T-helper 17 cell (primary cell): ENCODE measurements around the gene TMEM50A. TPM values are rescaled to one million over a fixed set of nuclear protein-coding genes. Genes with fewer than 3 reads are reported as not detected.
"Not testable (repeated sequence)": the region's sequence is repeated elsewhere in the genome, so short reads cannot be mapped to it uniquely, and the experiment has no call there.

ENCODE experiments used
- ATAC-seq: fragments of 150-1000 bp; cut with Tn5 transposase; 2 replicates; pipeline ENCODE4 v1.10.0; 2021; ENCODE audit warnings: mild to moderate bottlenecking, moderate library complexity
- DNase-seq, 3 donors: peaks; one replicate each; pipeline versions ENCODE4 v3.0.0 to v3.0.0-alpha.2; 2020 to 2021
- H3K9me3 ChIP-seq: one replicate; pipeline ENCODE4 v1.7.0; 2013; ENCODE audit warnings: low read length, mild to moderate bottlenecking; ENCODE audit not compliant: control insufficient read depth, poor library complexity, severe bottlenecking
- H3K27ac Mint-ChIP-seq: one replicate; pipeline ENCODE4 v1.8.0; 2022; ENCODE audit warnings: mild to moderate bottlenecking, moderate library complexity, mixed read lengths
- H3K27me3 Mint-ChIP-seq: one replicate; pipeline ENCODE4 v1.8.0; 2022; ENCODE audit warnings: mixed read lengths
- H3K36me3 Mint-ChIP-seq: one replicate; pipeline ENCODE4 v1.8.0; 2022; ENCODE audit warnings: low read depth, mixed read lengths
- H3K4me1 Mint-ChIP-seq: one replicate; pipeline ENCODE4 v1.8.0; 2022; ENCODE audit warnings: mild to moderate bottlenecking, mixed read lengths
- H3K4me3 Mint-ChIP-seq: one replicate; pipeline ENCODE4 v1.8.0; 2022; ENCODE audit warnings: mild to moderate bottlenecking, moderate library complexity, mixed read lengths
- total RNA-seq, 4 donors: library from RNA in 2 of 4; stranded (reverse) in 2 of 4; gene quantifications; one replicate each; pipeline ENCODE4 v1.2.3 and lab custom pipeline; 2022 to 2026

Gene TMEM50A
- total RNA-seq (100 to 1,000 TPM in 1 of 2 donors, 10 to 100 TPM in 1; 99.8 to 144 TPM), total RNA-seq (lab: John Stamatoyannopoulos, UW) (89.8 to 125 reads per million in 2 donors)

DNA sequence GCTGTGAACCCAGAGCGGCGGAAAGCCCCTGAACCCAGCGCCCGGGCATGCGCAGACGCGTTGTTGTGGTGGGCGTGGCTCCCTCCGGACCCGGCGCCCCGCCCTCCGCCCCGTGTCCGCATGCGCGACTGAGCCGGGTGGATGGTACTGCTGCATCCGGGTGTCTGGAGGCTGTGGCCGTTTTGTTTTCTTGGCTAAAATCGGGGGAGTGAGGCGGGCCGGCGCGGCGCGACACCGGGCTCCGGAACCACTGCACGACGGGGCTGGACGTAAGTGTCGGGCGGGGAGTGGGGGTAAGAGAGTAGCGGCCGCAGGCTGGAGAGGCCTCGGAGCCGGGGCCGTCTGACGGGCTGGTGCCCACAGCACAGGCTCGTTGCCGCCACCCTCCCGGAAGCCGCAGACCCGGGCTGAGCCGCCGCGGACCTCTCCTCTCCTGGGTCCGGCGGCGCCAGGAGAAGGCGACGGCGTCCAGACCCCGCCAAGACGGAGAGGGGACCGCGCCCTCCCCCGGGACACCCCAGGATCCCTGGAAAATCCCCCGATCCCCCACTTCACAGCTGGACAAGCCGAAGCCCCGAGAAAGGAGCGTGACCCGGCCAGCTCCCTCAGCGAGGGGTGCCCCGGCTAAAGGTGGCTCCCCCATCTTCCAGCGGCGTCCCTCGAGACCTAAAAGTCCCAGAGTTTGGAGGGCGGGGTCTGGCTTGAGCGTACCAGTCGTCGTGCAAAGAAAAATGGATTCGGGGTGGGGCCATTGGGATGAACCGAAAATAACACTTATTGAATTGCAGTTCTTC, at the start of gene TMEM50A:
TSS of gene TMEM50A (plus strand) at position 147 of the 794 bp plus-strand sequence. CDS start 2,153 bp downstream, outside the sequence.
- Mint-ChIP-seq H3K4me3 (peak within 1 kb of the TSS; percentile 95), H3K36me3 (no peaks in the 10 kb centered on the region), H3K4me1 (peaks cover 24% of the 10 kb centered on the region), H3K27me3 (no peaks in the 10 kb centered on the region), H3K27ac (peak within 1 kb of the TSS; percentile 95)
- ATAC-seq (peak; percentile 76), DNase-seq (peak; percentile 82 to 92 (median 86))
- H3K9me3 ChIP-seq, result no peaks in the 10 kb centered on the region

DNA sequence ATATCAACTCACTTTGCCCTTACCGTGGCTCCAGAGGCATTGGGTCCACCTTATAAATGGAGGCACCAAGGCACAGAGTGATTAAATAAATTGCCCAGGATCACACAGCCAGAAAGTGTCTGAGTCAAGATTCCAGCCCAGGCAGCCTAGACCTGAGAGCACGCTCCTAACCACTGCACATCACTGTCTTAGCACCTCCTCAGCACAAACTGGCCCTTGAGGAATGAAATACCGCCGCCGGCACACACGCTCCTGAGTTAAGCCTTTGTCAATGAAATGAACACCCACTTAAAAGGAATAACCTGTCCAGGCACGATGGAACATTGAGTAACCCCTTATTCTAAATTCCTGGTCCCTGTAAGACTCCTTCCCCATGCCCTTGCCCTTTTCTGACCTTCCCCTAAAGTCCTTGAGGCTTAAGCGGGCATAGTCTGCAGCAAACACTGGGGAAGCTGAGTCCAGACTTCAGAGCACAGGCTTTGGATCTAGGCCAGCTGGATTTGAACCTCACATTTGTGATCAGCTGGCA, 49.5 kb upstream of the TMEM50A start:
- not testable (repeated sequence) for DNase-seq, H3K9me3 ChIP-seq, H3K27me3 Mint-ChIP-seq, H3K4me3 Mint-ChIP-seq, H3K27ac Mint-ChIP-seq, H3K4me1 Mint-ChIP-seq, H3K36me3 Mint-ChIP-seq, ATAC-seq

DNA sequence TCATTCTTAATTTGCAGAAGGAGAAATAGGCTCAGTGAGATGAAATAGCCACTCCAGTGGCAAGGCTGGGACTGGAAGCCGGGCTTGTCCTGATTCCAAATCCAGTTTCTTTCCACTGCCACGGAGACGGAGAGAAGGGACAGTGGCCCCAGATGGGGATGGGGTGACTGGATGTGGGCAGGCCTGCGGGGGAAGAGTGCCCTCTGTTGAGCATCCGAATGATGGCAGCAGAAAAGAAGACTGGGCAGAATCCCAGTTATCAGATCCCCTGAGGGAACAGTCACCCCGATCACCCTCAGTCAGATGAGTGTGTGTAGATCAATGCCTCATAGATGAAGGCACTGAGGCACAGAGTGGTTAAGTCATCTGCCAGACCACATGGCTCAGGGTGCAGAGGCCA, 48.1 kb upstream of the TMEM50A start:
- H3K9me3 ChIP-seq, H3K4me1 Mint-ChIP-seq, DNase-seq, H3K27me3 Mint-ChIP-seq, H3K36me3 Mint-ChIP-seq, H3K4me3 Mint-ChIP-seq: not testable (repeated sequence)
- ATAC-seq, result peak; percentile 82
- peak overlapping the region; percentile 51 for H3K27ac Mint-ChIP-seq

DNA sequence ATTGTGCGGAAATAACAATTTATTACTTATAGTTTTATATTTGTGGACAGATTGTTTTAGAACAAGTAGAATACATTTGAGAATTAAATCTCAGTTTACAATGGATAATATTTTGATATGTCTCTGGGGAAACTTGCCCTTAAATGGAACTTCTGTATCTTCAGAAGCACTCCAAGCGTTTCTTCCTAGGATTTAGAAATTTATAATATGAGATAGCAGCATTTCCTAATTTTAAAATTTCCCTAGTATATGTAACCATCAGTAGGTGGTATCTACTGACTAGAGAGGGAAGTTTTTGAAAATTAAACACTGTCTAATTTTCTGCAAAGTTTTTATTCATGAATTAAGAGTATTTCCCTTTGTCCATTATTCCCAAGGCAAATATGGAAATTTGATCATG, 44.7 kb upstream of the TMEM50A start:
- DNase-seq, H3K4me1 Mint-ChIP-seq, H3K9me3 ChIP-seq, H3K36me3 Mint-ChIP-seq, H3K27me3 Mint-ChIP-seq, H3K27ac Mint-ChIP-seq, H3K4me3 Mint-ChIP-seq, ATAC-seq: not testable (repeated sequence)

DNA sequence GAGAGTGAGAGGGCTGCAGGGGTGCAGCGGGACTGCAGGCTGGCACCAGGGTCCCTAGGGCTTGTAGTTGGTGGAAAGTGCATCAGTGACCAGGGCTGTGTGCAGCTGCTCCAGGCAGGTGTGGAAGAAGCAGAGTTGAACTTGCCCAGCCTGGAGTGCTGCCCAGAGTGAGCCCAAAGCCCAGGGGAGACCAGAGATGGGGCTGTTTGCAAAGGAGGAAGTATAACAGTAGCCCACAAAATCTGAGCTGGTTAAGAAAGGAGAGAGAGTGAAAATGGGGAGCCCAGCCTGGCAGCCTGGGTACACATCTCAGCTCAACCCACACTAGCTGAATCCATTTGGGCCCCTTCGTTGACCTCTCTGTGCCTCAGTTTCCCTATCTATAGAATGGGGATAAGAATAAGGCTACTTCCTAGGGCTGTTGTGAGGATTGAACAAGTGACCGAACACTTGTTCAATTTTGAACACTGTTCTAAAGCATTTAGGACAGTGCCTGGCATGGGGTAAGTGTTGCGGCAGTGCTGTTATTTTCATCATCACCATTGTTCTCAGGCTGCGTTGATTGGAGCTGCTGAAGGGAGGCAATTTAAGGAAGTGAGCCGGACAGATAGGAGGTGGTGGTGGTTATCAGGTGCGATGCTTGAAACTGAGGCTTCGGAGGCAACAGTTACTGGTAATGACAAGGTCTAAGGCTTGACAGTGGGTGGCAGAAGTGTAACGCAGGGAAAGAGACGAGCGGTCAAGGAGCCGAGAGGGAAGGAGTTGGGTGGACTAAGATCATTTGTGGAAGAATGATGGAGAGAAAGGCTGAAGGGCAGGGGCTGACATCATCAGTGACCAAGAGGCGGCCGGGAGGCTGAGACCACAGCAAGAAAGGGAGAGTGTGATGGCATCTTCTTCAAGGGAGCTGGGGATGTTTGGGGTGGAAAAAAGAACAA, 43.0 kb upstream of the TMEM50A start:
- H3K4me1 Mint-ChIP-seq, H3K9me3 ChIP-seq, DNase-seq, H3K27ac Mint-ChIP-seq, H3K36me3 Mint-ChIP-seq, H3K27me3 Mint-ChIP-seq, ATAC-seq, H3K4me3 Mint-ChIP-seq: not testable (repeated sequence)

DNA sequence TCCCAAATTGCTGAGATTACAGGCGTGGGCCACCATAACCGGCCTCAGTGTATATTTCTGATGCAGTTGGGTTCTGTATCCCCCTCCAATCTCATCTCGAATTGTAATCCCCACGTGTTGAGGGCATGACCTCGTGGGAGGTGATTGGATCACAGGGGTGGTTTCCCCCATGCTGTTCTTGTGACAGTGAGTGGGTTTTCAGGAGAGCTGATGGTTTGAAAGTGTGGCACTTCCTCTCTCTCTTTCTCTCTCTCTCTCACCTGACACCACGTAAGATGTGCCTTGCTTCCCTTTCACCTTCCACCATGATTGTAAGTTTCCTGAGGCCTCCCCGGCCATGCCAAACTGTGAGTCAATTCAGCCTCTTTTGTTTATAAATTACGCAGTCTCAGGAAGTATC, 41.6 kb upstream of the TMEM50A start:
- not testable (repeated sequence) for H3K36me3 Mint-ChIP-seq, H3K4me1 Mint-ChIP-seq, H3K27me3 Mint-ChIP-seq, H3K4me3 Mint-ChIP-seq, H3K9me3 ChIP-seq, ATAC-seq, DNase-seq, H3K27ac Mint-ChIP-seq

DNA sequence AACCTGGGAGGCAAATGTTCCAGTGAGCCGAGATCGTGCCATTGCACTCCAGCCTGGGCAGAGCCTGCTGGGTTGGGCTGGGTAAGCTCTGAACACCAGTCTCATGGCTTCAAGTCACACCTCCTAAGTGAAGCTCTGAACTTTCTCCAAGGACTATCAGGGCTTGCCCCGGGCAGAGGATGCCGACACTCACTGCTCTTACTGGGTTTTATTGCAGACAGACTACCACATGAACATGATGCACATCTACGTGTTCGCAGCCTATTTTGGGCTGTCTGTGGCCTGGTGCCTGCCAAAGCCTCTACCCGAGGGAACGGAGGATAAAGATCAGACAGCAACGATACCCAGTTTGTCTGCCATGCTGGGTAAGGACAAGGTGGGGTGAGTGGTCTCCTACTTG, 37.4 kb upstream of the TMEM50A start:
- not testable (repeated sequence) for DNase-seq, H3K27ac Mint-ChIP-seq, H3K27me3 Mint-ChIP-seq, H3K36me3 Mint-ChIP-seq, H3K4me1 Mint-ChIP-seq, H3K9me3 ChIP-seq, ATAC-seq, H3K4me3 Mint-ChIP-seq

DNA sequence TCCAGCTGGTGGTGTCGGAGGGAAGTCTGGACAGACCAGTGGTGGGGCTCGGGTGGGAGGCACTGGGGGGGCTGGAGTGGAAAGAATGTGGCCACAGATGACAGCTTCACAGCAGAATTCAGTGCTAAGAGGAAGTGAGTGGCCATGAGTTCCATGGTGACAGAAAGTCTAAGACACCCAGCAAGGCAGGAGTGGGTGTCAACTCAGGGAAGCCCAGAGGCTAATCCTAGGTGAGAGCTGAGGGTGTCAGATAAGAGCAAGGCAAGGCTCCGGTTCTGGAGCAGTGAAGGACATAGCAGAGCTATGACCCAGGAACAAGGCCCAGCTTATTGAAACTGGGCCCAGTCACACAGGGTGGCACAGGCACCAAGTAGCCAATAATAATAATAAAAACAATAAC, 35.8 kb upstream of the TMEM50A start:
- H3K4me3 Mint-ChIP-seq, H3K36me3 Mint-ChIP-seq, ATAC-seq, DNase-seq, H3K9me3 ChIP-seq, H3K27ac Mint-ChIP-seq, H3K4me1 Mint-ChIP-seq, H3K27me3 Mint-ChIP-seq: not testable (repeated sequence)

DNA sequence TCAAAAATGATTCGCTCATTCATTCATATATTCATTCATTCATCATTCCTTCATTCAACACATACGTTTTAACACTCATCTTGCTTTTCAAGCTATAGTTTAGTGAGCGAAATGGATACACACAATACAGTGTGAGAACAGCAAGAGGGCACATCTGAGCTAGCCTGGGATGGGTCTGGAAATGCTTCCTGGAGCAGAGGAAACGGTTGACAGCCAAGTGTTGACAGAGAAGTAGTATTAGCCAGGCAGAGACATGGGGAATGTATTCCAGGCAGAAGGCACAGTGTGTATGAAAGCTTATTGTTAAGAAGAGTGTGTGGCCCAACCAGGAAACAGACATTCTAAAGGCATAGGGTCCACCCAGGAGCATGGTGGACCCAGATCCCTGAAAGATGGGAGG, 33.2 kb upstream of the TMEM50A start:
- peak overlapping the region; percentile 19 for H3K27ac Mint-ChIP-seq
- not testable (repeated sequence) for H3K36me3 Mint-ChIP-seq, H3K27me3 Mint-ChIP-seq, H3K9me3 ChIP-seq, H3K4me1 Mint-ChIP-seq, DNase-seq, ATAC-seq, H3K4me3 Mint-ChIP-seq

DNA sequence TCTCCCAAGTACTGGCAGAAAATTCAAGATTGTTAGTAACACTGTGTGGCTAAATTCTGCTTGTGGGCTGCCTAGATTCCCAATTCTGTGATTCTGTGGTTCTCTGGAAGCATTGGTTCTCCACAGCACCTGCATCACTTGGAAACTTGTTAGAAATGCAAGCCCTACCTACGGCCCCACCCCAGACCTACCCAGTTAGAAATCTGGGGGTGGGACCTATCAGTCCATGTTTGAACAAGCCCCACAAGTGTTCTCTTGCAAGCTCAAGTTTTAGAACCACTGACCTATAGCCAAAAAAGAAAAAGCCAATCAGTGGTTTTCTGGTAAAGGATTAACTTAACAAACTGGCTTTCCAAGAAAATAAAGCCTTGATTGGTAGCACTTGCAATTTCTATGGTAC, 30.0 kb upstream of the TMEM50A start:
- DNase-seq, H3K4me1 Mint-ChIP-seq, H3K36me3 Mint-ChIP-seq, H3K4me3 Mint-ChIP-seq, ATAC-seq, H3K27ac Mint-ChIP-seq, H3K27me3 Mint-ChIP-seq, H3K9me3 ChIP-seq: not testable (repeated sequence)

DNA sequence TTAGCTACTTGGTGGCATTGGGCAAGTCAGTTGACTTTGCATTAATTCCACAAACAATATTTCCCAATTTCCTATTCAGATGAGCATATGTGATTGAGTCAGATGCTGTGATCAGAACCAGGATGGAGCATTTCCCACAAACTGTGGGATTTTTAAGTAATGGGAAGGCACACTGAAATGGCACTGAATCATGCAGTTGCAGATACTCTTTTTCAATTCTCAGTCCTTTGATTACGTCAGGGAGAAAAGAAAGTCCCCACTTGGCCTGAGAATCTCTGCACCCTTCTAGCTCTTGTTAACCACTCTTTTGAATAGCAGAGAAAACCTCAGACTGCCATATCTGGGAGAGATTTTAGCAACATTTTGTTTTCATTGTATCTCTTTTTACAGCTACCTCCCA, 29.0 kb upstream of the TMEM50A start:
- not testable (repeated sequence) for H3K36me3 Mint-ChIP-seq, H3K4me3 Mint-ChIP-seq, H3K4me1 Mint-ChIP-seq, ATAC-seq, H3K27ac Mint-ChIP-seq, DNase-seq, H3K27me3 Mint-ChIP-seq, H3K9me3 ChIP-seq

DNA sequence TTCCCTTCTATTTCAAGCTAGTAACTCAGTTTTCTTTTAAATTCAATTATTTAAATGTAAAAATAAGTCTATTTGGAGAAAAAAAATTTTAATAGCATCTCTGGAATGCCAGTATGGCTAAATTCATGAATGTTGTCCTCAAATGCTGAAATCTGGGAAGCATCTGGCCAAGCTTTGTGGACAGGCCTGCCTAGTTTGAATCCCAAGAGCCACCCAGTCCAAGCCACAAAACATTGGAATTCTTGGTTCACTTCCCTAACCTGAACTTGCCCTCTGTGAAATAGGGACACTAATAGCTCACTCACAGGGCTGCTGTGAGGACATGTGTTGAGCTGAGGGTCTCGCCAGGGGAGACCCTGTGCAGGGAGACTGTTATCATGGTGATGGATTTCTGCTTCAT, 28.6 kb upstream of the TMEM50A start:
- H3K27ac Mint-ChIP-seq, H3K9me3 ChIP-seq, ATAC-seq, H3K4me1 Mint-ChIP-seq, DNase-seq, H3K27me3 Mint-ChIP-seq, H3K36me3 Mint-ChIP-seq, H3K4me3 Mint-ChIP-seq: not testable (repeated sequence)

DNA sequence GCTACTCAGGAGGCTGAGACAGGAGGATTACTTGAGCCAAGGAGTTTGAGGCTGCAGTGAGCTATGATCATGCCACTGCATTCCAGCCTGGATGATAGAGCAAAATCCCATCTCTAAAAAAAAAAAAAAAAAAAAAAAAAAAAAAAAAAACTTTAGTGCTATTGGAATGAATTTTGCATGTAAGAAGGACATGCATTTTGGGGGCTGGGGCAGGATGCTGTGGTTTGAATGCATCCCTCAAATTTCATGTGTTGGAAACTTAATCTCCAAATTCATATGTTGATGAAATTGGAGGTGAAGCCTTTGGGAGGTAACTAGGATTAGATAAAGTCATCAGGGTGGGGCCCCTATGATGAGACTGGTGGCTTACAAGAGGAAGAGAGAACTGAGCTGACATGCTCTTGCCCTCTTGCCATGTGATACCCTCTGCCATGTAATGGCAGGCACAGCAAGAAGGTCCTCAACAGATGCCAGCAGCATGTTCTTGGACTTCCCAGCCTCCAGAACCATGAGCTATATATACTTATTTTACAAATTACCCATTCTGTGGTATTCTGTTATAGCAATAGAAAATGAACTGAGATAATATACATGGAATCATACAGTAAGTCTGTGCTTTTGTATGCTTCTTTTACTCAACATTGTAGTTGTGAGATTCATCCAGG, 25.2 kb upstream of the TMEM50A start:
- not testable (repeated sequence) for H3K9me3 ChIP-seq, H3K27me3 Mint-ChIP-seq, ATAC-seq, H3K36me3 Mint-ChIP-seq, H3K4me3 Mint-ChIP-seq, H3K27ac Mint-ChIP-seq, DNase-seq, H3K4me1 Mint-ChIP-seq
